HG03571 (cell line): ENCODE data around the gene DAB2.

Experiments used
- ATAC-seq: cut with Tn5 transposase; IDR thresholded peaks from one replicate; pipeline ENCODE4 v1.9.1; 2021; ENCODE audit not compliant: unreplicated experiment

DAB2 gene

DNA sequence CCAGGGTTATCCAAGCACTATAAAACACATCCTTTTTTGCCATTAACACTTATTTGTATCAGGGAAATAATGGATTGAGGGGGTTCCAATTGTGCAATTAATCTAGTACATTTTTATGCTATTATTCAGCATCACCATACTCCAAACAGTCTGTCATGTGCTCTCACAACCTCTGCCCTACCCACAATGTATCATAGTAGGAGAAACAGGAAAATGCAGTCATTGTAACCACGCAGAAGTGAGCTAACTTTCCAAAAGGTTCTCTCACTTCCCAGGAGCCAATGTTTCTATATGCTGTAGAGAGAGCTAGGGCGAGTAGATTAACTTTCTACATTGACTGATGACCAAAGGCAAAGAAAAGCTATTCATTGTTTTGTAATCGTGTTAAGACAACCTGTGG lies 29.8 kb downstream of the DAB2 start:
- ATAC-seq: no peak

DNA sequence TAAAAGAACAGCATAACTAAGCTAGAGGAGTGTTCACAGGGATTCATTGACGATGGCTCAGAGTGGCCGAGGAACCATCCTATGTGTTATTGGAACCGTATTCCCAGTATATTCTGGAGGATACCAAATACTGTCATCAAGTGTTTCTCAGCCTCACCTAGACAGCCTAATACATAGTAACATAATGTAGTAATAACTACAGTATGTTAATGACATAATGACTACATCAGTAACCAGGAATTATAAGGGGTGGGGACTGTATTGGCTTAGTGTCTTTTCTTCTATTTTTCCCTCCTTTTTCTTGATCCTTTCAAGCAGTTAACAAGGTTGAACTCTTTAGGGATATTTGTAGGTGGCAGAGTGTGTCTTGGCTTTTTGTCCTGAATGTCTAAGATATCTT lies 33.8 kb downstream of the DAB2 start:
- no peak for ATAC-seq

DNA sequence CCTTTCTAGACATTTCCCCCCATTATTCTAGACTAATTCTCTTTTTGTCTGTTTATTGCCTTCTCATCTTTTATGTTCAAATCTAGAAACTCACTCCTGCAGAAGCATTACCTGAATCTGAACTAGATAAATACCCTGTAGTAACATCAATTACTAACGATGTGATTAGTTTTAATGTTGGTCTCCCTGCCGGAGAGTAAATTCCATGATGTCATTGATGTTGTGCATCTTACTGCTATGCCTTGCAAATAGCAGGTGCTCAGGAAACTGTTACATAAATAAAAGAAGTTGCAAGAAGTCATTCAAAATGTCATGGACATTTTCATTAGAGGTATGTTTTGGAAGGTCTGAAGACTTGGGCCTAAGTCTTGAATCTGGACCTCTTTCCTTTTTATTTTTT lies 37.5 kb downstream of the DAB2 start:
- ATAC-seq: no peak

DNA sequence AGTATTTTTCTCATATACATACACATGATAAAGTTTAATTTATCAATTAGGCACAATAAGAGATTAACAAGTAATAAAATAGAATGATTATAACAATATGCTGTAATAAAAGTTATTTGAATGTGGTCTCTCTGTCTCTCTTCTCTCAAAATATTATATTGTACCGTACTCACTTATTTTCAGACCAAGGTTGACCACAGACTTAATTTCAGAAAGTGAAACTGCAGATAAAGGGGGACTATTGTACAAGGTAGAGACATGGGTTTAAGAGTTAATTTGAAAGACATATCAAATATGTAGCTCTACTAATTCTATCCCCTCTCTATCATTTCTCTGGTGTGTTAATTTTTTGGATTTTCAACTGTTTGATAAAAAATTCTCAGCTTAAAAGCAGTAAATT lies 40.5 kb downstream of the DAB2 start:
- no peak for ATAC-seq

DNA sequence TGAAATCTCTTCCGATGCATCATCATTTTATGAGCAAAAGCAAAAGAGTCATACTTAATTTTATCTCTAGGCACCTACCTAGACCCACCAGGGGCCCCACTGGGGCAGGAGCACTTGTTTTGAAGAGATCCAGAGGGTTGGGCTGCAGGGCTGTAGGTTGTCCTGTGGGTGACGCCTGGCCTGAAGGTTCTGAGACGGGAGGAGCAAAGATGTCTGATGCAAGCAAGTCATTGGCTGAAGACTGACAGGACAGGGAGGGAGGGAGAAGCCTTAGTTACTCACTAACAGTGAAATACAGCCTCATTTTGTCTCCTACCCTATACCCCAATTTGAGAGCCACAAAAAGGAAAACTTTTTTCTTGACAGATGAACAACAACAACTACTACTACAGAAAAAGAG lies 43.4 kb downstream of the DAB2 start:
- ATAC-seq: no peak

DNA sequence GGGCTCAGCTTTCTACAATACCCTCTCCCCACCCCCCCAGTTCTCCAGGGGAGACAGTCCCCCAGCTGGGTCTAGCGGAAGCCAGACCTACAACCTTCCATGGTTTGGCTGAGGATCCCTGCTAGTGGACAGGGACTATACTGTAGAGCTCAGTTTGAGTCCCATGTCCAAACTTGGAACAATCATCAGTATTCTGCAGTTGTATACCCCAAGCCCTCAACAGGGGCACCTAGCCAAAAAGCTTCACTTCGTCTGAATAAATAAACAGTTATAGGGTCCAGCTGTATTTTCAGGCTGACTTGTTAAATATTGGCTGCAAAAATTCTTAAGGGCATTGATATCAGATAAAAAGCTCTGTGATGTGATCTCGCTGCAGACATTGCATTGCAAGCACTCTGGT lies 45.1 kb downstream of the DAB2 start:
- no peak for ATAC-seq

DNA sequence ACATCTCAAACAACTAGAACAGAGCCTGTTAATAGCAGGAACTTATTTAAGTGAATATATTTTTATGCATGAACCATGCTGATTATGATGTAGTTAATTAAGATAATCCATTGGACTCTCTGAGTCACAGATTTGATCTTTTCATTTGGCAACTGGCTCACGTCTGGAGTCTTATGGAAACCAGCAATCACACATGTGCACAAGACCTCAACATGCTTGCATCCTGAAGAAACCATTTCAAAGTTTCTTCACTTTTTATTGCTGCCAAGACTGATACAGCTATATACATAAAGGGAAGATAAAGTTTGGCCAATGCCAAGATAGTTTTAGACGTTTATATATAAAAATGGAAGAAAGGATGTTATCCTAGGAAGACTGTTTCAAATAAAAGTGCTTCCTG lies 47.2 kb downstream of the DAB2 start:
- ATAC-seq: no peak

DNA sequence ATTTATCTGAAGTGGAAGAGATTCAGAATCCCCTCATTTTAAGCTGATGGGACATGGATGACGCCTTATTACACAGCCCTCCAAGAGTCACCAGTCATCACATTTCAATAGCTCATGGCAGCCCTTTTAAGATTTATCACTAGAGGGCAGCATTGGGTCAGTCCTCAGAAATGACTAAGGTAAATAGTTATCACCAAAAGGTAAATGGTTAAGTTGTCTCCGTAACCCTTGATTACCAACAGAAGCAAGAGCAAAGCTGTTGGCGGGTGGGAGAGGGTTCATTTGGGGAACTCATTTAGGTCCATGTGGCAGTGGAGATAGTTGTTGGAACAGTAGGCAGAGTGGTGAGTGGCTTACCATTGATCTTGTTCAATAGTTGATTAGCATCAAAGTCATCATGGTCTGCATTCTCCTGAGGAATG lies 48.5 kb downstream of the DAB2 start:
- ATAC-seq: peak; percentile 64

DNA sequence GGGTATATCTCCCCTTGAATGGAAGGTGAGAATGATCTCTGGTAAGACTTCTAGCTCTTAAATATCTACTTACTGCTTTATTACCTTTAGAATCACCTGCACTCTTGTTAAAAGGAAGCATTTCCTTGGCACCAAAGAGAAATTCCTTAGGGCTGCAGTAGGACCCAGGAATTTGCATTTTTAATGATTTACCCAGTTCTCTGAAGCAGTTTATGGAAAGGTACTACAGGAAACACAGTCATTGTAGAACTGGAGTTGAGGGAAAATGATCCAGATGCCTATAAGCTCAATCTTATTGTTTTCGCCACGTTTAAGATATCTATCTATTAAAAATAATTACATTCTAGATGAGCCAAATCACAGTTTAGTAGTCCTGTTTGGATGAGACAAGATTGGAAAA lies 51.0 kb downstream of the DAB2 start:
- ATAC-seq: no peak

DNA sequence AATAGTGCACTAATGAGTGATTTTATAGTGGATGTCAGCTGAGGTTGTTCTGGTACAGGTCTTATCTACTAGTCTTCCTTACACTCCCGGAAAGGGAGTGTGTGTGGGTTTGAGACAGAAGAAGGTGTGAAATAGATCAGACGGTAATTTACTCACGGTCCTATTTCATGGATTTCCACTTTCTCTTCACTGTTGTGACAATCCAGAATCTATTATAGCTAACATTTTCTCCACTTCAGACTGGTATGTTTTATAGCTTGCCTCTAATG lies 53.5 kb downstream of the DAB2 start:
- no peak for ATAC-seq

DNA sequence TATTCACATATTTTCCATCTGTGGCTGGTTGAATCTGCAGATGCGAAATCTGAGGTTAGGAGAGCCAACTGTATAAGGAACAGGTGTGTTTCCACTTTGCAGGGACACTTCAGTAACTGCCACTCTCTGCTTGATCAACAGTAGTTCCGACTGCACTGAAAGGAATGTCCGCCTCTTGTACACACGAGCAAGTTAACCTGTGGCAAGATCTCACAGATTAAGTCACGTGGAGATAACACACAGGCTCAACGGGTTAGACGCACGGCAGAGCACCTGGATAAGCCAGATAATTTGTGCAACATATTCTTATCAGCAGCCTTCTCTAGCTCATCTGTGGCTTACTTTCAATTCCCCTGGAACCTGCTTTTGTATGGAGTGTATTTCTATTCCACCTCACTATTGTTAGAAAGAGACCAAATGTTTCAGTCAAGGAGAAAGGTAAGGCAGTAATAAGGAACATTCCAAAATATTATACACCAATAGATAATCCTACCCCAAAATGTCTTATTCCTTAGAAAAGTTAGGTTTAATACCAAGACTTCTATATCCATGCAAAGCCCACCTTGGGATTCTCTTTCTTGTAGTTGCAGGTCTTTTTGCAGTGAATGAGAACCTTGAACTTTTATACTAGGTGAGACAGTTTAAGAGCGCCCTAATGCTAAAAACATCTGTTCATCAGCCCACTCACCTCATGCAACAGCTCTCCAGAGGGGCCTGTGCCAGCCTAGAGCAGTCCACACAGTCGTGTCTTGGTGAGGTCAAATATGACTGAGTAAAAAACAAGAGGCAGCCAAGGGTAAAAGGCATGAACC lies 54.0 kb downstream of the DAB2 start:
- no peak for ATAC-seq

DNA sequence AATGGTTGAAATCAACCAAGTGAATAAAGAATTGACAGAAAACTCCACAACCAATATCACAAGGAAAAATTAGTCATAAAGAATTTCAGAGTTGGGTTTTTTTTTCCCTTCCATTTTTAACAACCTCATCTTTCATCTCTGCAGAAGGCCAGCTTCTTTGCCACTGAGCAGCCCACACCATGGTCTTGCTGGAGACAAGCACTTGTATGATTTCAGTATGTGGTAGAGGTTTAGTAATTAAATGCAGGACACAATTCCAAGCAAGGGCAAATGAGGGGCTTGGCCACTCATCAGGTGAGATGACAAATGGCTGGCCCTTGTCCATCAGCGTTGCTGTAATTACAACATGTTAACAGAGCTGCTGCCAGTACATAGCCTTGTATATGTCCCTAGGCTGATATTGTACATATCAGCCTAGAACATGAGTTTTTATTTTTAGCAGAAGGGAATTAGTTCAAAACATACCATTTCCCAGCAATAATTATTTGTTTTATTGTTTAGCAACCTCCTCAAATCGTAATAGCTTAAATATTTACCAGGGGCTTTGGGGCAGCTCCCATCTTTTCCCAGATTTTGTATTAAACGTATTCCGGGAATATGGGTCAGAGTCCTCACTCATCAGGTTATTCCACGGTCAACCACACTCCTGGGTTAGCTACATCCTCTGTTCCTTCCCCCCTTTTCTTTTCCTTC lies 55.5 kb downstream of the DAB2 start:
- ATAC-seq: no peak

DNA sequence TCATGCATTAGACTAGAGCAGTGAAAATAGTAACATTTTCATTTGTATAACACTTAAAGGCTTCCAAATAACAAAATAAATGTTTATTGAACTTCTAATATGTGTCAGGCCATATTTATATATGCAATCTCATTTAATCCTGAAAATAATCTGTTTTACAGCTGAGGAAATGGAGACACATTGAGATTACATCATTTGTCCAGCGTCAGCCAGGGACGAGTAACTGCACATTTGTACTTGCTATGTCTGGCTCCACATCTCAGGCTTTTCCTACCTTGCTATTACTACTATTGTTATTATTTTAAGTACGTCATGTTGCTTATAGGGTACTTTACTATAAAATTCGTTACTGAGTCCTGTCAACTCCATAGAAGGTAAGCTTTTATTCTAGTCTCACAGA lies 56.7 kb downstream of the DAB2 start:
- no peak for ATAC-seq

DNA sequence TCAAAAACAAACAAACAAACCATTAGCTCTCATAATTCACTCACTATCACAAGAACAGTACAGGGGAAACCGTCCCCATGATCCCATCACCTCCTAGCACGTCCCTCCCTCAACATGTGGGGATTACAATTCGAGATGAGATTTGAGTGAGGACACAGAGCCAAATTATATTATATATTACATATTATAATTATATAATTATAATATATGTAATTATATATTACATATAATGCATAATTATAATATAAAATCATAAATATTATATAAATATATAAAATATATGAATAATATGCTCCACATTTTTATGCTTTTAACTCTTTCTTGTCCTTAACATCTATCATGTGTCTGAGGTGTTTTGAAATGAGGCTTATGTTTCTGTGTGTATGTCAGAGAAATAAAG lies 57.1 kb downstream of the DAB2 start:
- ATAC-seq: no peak

DNA sequence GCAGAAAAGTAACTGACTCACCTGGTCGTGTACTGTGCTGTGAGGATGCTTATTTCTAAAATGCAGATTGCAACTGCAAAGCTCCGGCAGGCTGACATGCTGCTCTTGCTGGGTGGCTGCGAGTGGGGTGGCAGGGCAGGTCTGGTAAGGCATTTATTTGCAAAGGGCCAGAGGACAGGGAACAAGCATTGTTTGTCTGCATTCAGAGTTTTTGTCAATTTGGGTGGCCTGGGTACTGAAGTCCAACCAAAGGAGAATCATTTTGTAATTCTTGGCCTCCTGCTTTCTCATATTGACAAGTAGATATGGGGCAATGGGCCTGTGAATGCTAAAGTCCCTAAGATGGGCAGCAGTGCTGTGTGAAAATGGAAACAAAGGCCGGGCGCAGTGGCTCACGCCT lies 60.4 kb downstream of the DAB2 start, which contains the start of gene C9:
Gene C9, minus strand, starts transcription at position 129 of the 400 bp plus-strand sequence. Its CDS starts 31 bp downstream, at position 98.
- ATAC-seq: no peak

DNA sequence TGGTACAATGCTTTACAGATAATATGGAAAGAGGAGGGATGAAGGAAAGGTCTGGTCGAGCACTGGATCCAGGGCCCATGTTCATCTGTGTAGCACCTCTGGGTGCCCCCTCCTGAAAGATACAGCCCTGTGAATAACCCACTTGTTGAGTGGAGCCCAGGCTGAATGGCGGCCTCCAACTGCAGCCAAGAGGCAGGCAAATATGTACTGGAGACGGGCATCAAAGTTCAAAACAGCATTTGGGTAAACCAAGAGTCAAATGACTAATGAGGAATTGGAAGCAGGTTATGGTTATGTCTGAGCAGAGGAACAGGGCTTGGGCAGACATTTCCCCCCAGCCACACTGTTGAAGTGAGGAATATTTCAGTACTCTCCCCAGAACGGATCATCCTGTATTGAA lies 61.6 kb downstream of the DAB2 start:
- ATAC-seq: no peak

DNA sequence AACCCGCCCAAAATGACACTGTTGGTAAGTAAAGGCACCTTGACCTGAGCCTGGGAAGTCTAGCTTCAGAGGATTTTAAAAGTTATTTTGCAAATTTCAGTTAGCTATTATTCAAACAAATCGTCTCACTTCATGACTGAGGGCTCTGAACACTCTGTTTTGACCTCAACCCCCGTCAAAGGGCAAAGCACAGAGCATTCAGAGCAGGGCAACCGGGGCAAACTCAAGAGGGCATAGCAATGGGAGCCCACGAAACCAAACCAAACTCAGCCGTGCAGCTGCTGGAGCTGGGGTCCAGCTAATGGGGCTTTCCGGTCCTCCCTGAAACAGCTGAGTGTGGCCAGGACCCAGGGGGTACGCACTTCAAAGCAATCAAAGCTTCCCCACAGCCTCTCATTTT lies 62.1 kb downstream of the DAB2 start:
- no peak for ATAC-seq

DNA sequence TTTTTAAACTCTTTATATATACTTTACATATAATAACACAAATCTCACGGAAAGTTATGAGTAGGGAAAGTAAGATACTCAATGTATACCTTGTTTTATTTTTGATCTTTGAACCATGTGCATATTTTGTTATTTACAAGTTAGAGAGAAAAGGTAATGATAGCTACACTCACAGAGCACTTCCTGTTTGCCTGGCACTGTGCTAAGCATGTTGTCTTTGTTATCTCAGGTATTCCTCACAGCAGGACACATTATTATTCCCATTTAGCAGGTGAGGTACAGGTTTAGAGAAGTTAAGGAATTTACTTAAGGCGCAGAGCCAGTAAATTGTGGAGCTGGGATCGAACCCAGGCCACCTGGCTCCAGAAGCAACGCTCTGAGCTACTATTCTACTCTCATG lies 63.5 kb downstream of the DAB2 start:
- ATAC-seq: no peak

DNA sequence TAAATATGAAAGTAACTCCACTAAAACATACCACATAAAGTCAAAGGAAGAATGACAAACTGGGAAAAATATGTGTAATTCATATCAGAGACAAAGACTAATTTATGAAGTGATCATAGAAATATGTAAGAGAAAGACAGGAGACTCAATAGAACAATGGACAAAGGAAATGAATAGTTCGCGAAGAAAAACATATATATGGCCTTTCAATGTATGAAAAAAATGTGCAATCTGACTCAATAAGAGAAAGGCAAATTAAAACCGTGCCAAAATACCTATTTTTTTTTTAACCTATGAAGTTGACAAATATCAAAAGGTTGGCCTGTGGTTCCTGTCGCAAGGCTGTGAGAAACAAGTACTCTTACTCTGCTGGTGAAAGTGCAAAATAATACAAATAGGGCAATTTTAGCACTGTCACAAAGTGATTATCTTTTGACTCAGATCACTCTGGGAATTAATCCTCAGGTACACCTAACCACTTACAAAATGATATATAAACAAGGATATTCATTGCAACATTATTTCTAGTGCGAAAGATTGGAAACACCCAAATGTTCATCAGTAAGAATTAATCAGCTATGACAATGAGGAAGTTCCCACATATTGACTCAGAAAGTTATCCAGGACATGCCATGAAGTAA lies 64.2 kb downstream of the DAB2 start:
- ATAC-seq: no peak

DNA sequence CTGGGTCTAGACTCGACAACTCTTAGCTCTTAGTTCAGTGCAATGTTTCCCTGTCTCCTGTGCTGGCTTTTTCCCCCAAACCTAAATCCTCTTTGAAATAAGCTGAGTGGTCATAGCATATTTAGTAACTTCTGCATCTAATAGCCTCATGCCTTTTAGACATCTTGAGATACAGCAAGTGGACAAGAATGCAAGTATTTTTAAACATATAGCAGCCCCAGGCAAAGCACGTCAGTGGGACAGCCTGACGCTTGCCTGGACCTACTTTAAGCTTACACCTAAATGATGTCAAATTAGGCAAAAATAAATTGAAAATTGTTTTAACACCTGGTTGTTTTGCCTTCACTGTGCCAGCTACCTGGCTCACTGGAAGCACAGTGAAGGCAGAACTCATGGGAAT lies 68.5 kb downstream of the DAB2 start:
- ATAC-seq: no peak

DNA sequence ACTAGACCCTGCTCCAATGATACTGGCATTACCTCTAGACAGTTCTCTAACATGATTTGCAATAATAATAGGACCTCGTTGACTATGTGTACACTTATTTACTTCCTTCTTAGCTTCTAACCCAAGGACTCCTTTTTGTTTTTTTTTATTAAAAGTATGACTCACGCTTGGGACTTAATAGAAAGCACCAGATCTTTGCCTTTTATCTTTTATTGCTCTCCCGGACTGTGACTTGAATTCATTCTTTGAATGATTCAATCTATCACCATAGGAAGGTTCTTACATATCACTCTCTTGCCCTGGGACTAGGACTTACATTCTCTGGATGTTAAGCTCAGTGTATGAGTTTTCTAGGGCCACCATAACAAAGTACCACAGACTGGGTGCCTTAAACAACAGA lies 69.5 kb downstream of the DAB2 start:
- no peak for ATAC-seq

DNA sequence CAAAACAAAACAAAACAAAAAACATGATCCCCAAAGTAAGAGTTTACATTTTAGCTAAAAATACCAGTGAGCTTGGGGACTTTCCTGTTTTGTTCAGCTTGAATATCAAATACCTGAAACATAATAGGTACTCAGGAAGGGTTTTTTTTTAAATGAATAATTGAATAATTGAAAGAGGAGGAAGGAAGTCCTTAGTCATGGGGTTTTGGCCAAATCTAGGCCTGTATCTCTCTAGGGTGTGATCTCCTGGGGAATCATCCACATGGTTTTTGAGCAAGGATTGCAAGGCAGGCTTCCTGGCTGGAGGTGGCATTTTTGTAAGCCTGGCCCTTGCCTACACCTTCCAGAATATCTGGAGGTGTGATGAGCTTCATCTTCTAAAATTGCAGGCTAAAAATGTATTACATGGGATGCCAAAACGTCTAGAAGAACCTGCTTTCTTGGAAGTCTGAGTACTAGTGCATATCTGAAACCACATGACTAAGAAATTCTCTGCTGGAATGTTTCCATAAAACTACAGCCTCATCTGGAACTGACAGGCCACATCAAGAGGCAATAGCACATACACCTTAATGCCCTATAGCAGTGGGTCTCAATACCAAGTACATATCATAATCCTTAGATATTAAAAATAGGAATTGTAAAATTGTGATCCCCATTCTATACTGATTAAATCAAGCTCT lies 70.9 kb downstream of the DAB2 start:
- ATAC-seq: no peak
